H1 (cell line): ENCODE measurements around the gene ERCC6. TPM values are rescaled to one million over a fixed set of nuclear protein-coding genes. Genes with fewer than 3 reads are reported as not detected.

Source experiments
- CTCF ChIA-PET: fragments of 300-600 bp; sonication (Branson Sonifier 250); formaldehyde crosslinking; loops from one replicate; lab custom pipeline; 2021; ENCODE audit not compliant: partially characterized antibody; lab: Charles Lee
- POLR2A ChIA-PET: fragments of 300-600 bp; sonication (Branson Sonifier 250); formaldehyde crosslinking; loops from one replicate; lab custom pipeline; 2021; ENCODE audit warnings: inconsistent platforms; ENCODE audit not compliant: partially characterized antibody; lab: Charles Lee
- DNase-seq, 2 experiments: peaks; one replicate each; pipeline versions ENCODE4 v3.0.0 to v3.0.0-alpha.2; 2010 to 2022; ENCODE audit warnings: low spot score in 2 of 2, low read depth in 1 of 2, mixed read lengths in 1 of 2
- FAIRE-seq: peaks from 2 replicates; lab custom pipeline; 2011; peaks lifted over from hg19 to GRCh38; lab: Jason Lieb, UNC
- H2AFZ ChIP-seq: 2 replicates; pipeline ENCODE4 v1.8.1; 2012; ENCODE audit warnings: low read length, inconsistent platforms
- H2AK5ac ChIP-seq: 2 replicates; pipeline ENCODE4 v1.6.1; 2013; ENCODE audit warnings: low read depth, low read length
- H2BK120ac ChIP-seq: replicated peaks from 2 replicates; pipeline ENCODE3; 2013; ENCODE audit warnings: low read depth, low read length, inconsistent platforms
- H2BK12ac ChIP-seq: 2 replicates; pipeline ENCODE4 v1.6.1; 2013; ENCODE audit warnings: low read depth, low read length
- H2BK15ac ChIP-seq: 2 replicates; pipeline ENCODE4 v1.6.1; 2013; ENCODE audit warnings: low read length
- H2BK20ac ChIP-seq: 2 replicates; pipeline ENCODE4 v1.6.1; 2013; ENCODE audit warnings: low read length
- H2BK5ac ChIP-seq: 2 replicates; pipeline ENCODE4 v1.6.1; 2013; ENCODE audit warnings: low read depth, low read length
- H3K14ac ChIP-seq: 2 replicates; pipeline ENCODE4 v1.6.1; 2013; ENCODE audit warnings: inconsistent platforms; ENCODE audit not compliant: insufficient read length
- H3K18ac ChIP-seq: 2 replicates; pipeline ENCODE4 v1.6.1; 2013; ENCODE audit warnings: low read length; ENCODE audit errors: extremely low read depth
- H3K23ac ChIP-seq: 2 replicates; pipeline ENCODE4 v1.6.1; 2013; ENCODE audit warnings: inconsistent platforms; ENCODE audit not compliant: insufficient read length
- H3K23me2 ChIP-seq: 2 replicates; pipeline ENCODE4 v1.6.1; 2013; ENCODE audit warnings: low read depth, low read length
- H3K27ac ChIP-seq: 2 replicates; pipeline ENCODE4 v1.6.1; 2011; ENCODE audit warnings: low read depth, low read length, inconsistent platforms
- H3K27me3 ChIP-seq, 4 experiments: replicated peaks in 1 of 4; 1 replicate in 1 of 4; 2 replicates in 3 of 4; pipeline versions ENCODE4 v1.6.1 to v1.8.1; 2011 to 2013; ENCODE audit warnings: low read length in 3 of 4, mild to moderate bottlenecking in 3 of 4, inconsistent platforms in 2 of 4, mixed read lengths in 2 of 4, moderate library complexity in 1 of 4; ENCODE audit not compliant: control insufficient read depth in 3 of 4, insufficient read depth in 3 of 4; ENCODE audit errors: extremely low read depth in 1 of 4
- H3K36me3 ChIP-seq, 4 experiments: 2 replicates each; pipeline versions ENCODE4 v1.6.1 to v1.8.1; 2011 to 2013; ENCODE audit warnings: mild to moderate bottlenecking in 4 of 4, low read length in 3 of 4, moderate library complexity in 2 of 4, control low read depth in 1 of 4, inconsistent platforms in 1 of 4; ENCODE audit not compliant: insufficient read depth in 4 of 4, control insufficient read depth in 2 of 4
- H3K4ac ChIP-seq: replicated peaks from 2 replicates; pipeline ENCODE3; 2013; ENCODE audit warnings: low read length, low read depth, mixed read lengths, inconsistent platforms; ENCODE audit not compliant: insufficient read length
- H3K4me1 ChIP-seq, 4 experiments: replicated peaks in 1 of 4; 1 replicate in 1 of 4; 2 replicates in 3 of 4; pipeline versions ENCODE4 v1.6.1 to v1.8.1; 2011 to 2013; ENCODE audit warnings: low read length in 3 of 4, inconsistent platforms in 2 of 4, mixed read lengths in 1 of 4; ENCODE audit not compliant: insufficient read depth in 4 of 4, control insufficient read depth in 3 of 4
- H3K4me2 ChIP-seq, 2 experiments: 2 replicates each; pipeline versions ENCODE4 v1.6.1 to v1.8.1; 2011 to 2013; ENCODE audit warnings: low read depth in 2 of 2, low read length in 2 of 2, control low read depth in 1 of 2, inconsistent platforms in 1 of 2, mild to moderate bottlenecking in 1 of 2; ENCODE audit not compliant: insufficient read depth in 1 of 2
- H3K4me3 ChIP-seq, 4 experiments: fragments of 200-600, 300-600 bp in 1 of 4; sonication (generic), shearing (Covaris generic), sonication (Bioruptor Twin) in 1 of 4; 2 replicates each; pipeline versions ENCODE4 v1.5.1 to v1.8.1; 2011 to 2016; ENCODE audit warnings: low read length in 4 of 4, low read depth in 3 of 4, control low read depth in 2 of 4, inconsistent platforms in 2 of 4, mild to moderate bottlenecking in 2 of 4, mixed read lengths in 1 of 4, moderate library complexity in 1 of 4; ENCODE audit not compliant: insufficient read depth in 2 of 4; ENCODE audit errors: extremely low read depth in 1 of 4
- H3K56ac ChIP-seq: replicated peaks from 2 replicates; pipeline ENCODE3; 2013; ENCODE audit warnings: low read depth, mild to moderate bottlenecking, mixed read lengths, low read length, inconsistent platforms; ENCODE audit not compliant: insufficient read length
- H3K79me1 ChIP-seq: 2 replicates; pipeline ENCODE4 v1.6.1; 2013; ENCODE audit warnings: low read depth, low read length, control low read depth
- H3K79me2 ChIP-seq, 2 experiments: 2 replicates each; pipeline versions ENCODE4 v1.6.1 to v1.8.1; 2012 to 2013; ENCODE audit warnings: low read length in 2 of 2, mild to moderate bottlenecking in 2 of 2, inconsistent platforms in 1 of 2; ENCODE audit not compliant: insufficient read depth in 2 of 2, control insufficient read depth in 1 of 2
- H3K9ac ChIP-seq, 4 experiments: replicated peaks in 1 of 4; 1 replicate in 1 of 4; 2 replicates in 3 of 4; pipeline versions ENCODE4 v1.6.1 to v1.8.1; 2011 to 2013; ENCODE audit warnings: low read depth in 3 of 4, low read length in 3 of 4, control low read depth in 2 of 4, mild to moderate bottlenecking in 2 of 4, moderate library complexity in 2 of 4, inconsistent platforms in 1 of 4; ENCODE audit errors: extremely low read depth in 1 of 4
- H3K9me3 ChIP-seq, 2 experiments: 2 replicates each; pipeline versions ENCODE4 v1.6.1 to v1.8.1; 2012 to 2013; ENCODE audit warnings: mild to moderate bottlenecking in 2 of 2, moderate library complexity in 2 of 2, control low read depth in 1 of 2, inconsistent platforms in 1 of 2, low read depth in 1 of 2, low read length in 1 of 2, mixed read lengths in 1 of 2; ENCODE audit not compliant: insufficient read depth in 2 of 2
- H4K20me1 ChIP-seq, 2 experiments: replicated peaks in 1 of 2; 2 replicates each; pipeline versions ENCODE3 to v1.8.1; 2011 to 2013; ENCODE audit warnings: inconsistent platforms in 2 of 2, low read length in 2 of 2, mild to moderate bottlenecking in 1 of 2; ENCODE audit not compliant: insufficient read depth in 2 of 2, control insufficient read depth in 1 of 2
- H4K5ac ChIP-seq: 2 replicates; pipeline ENCODE4 v1.6.1; 2013; ENCODE audit warnings: low read length, low read depth, mixed read lengths, inconsistent platforms; ENCODE audit not compliant: insufficient read length
- H4K8ac ChIP-seq: 2 replicates; pipeline ENCODE4 v1.8.0; 2013; ENCODE audit warnings: mild to moderate bottlenecking, moderate library complexity, low read length, inconsistent platforms; ENCODE audit not compliant: insufficient read depth; ENCODE audit errors: extremely low read depth
- H4K91ac ChIP-seq: replicated peaks from 2 replicates; pipeline ENCODE3; 2013; ENCODE audit warnings: low read length, mixed read lengths, inconsistent platforms; ENCODE audit not compliant: insufficient read length
- CEBPB ChIP-seq: IDR thresholded peaks from 2 replicates; pipeline ENCODE4 v1.6.1; 2012; ENCODE audit warnings: low read depth, low read length
- EZH2 ChIP-seq: fragments of 200-600 bp; sonication (generic); IDR thresholded peaks from 2 replicates; pipeline ENCODE4 v1.7.1; 2012; ENCODE audit warnings: low read depth, mild to moderate bottlenecking, moderate library complexity, low read length, inconsistent platforms; ENCODE audit not compliant: severe bottlenecking
- WGBS, 2 experiments: shearing (Covaris generic) in 1 of 2; methylation state at CpG; one replicate each; pipeline versions ENCODE4 v1.1.6 to v1.1.7; 2013 to 2015; ENCODE audit warnings: low lambda C conversion rate in 2 of 2, mixed read lengths in 2 of 2, inconsistent platforms in 1 of 2, low coverage in 1 of 2, missing lambda C conversion rate in 1 of 2; ENCODE audit not compliant: insufficient replicate concordance in 2 of 2, insufficient coverage in 1 of 2, insufficient read length in 1 of 2; ENCODE audit errors: extremely low coverage in 1 of 2, missing lambda C conversion rate in 1 of 2; 5-methylcytosine and 5-hydroxymethylcytosine counted together
- polyA plus RNA-seq, 7 experiments: library from polyadenylated mRNA; depleted of rRNA in 3 of 7; stranded (reverse) in 5 of 7; unstranded in 2 of 7; fragments of >200 nt in 5 of 7; fragments of 200-250 nt in 2 of 7; gene quantifications; 1 replicate in 5 of 7; 2 replicates in 1 of 7; 4 replicates in 1 of 7; pipeline versions ENCODE4 v1.2.1 to v1.2.3, GENCODE V29; 2011 to 2013; ENCODE audit warnings: missing spikeins in 2 of 7, mixed read lengths in 2 of 7
- total RNA-seq: library from RNA; stranded (reverse); fragmentation: NEBNext Ultra II Directional; extraction: Animal tissue kit (Norgen Biotek cat#: 25700); gene quantifications from 2 replicates; pipeline ENCODE4 v1.2.1, GENCODE V29; 2021
- TF ChIP-seq, protein P1 (sequence below): IDR thresholded peaks from 2 replicates; pipeline ENCODE4 v1.6.1; 2012; ENCODE audit warnings: low read length, inconsistent platforms

Gene ERCC6
- total and polyA plus RNA-seq, 2 of the 8 experiments (the other 6 are each of a cell fraction or from before 2014, with no cell fraction given) = 4.1 to 11.9 TPM

DNA sequence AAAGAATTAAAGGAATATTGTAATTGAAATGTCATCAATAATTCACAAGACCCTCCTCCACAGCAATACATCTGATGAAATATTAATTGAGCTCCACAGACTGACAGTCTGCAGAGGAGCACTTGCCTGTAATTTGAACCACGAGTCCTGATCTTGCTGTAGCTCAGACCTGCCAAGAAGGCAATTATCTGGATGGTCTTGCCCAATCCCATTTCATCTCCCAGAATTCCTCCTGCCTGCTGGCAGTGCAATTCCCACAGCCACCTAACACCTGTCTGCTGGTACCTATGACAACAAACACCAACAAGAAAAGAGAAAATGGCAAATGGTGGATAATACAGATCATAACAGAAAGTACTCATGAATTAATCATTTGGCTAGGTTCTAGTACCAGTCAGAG, 38.5 kb downstream of the ERCC6 start:
- H3K27me3 ChIP-seq = no peaks in the 10 kb centered on the region
- no peak overlapping the region for H4K5ac ChIP-seq
- no peak overlapping the region; the same call in 1 of the 2 replicates for H4K8ac ChIP-seq
- H3K4ac ChIP-seq = no peak overlapping the region
- no peaks in the 10 kb centered on the region for H3K79me2 ChIP-seq
- no peak overlapping the region for H3K4me2 ChIP-seq
- H3K36me3 ChIP-seq = no peaks in the 10 kb centered on the region
- no peaks in the 10 kb centered on the region for H3K9me3 ChIP-seq
- H3K14ac ChIP-seq = no peak overlapping the region
- CTCF ChIA-PET = interaction anchor here (0.8 to 4.6 kb wide), 3 partner anchors 12 to 92 kb away, joined by 3 to 33 read pairs (median 19); no protein-coding TSS in a partner anchor
- H3K56ac ChIP-seq = no peak overlapping the region
- H3K79me1 ChIP-seq = no peaks in the 10 kb centered on the region
- H3K9ac ChIP-seq = no peak overlapping the region
- FAIRE-seq (no peak), DNase-seq (no peak)
- no peak overlapping the region for H2BK15ac ChIP-seq
- H4K20me1 ChIP-seq = peaks cover 0 to 1% of the 10 kb centered on the region in 2 experiments
- H3K23ac ChIP-seq = no peak overlapping the region
- H2BK120ac ChIP-seq = no peak overlapping the region
- no peak overlapping the region for H2BK20ac ChIP-seq
- H2AFZ ChIP-seq = no peak overlapping the region
- POLR2A ChIA-PET = no interaction called here
- no peak overlapping the region for H2BK12ac ChIP-seq
- H3K4me1 ChIP-seq = no peaks in the 10 kb centered on the region
- WGBS, 2 experiments = 95% methylated on average over 1 of the region's 1 CpG; no CpG with 5 or more reads in 1 of the 2 experiments
- no peak overlapping the region for H3K27ac ChIP-seq
- H3K18ac ChIP-seq = no peak overlapping the region
- no peak overlapping the region for H2AK5ac ChIP-seq
- no peak overlapping the region for H4K91ac ChIP-seq
- no peak overlapping the region for H3K4me3 ChIP-seq
- TF ChIP-seq EZH2 = no peak
- TF ChIP-seq, protein P1, sequence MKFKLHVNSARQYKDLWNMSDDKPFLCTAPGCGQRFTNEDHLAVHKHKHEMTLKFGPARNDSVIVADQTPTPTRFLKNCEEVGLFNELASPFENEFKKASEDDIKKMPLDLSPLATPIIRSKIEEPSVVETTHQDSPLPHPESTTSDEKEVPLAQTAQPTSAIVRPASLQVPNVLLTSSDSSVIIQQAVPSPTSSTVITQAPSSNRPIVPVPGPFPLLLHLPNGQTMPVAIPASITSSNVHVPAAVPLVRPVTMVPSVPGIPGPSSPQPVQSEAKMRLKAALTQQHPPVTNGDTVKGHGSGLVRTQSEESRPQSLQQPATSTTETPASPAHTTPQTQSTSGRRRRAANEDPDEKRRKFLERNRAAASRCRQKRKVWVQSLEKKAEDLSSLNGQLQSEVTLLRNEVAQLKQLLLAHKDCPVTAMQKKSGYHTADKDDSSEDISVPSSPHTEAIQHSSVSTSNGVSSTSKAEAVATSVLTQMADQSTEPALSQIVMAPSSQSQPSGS = no peak
- TF ChIP-seq CEBPB = peak; percentile 59; the same call in 1 of the 2 replicates
- H2BK5ac ChIP-seq = no peak overlapping the region
- no peaks in the 10 kb centered on the region; the same call in 1 of the 2 replicates for H3K23me2 ChIP-seq
